Measurements from ENCODE around the gene MYO5C.

Gene MYO5C, protein sequence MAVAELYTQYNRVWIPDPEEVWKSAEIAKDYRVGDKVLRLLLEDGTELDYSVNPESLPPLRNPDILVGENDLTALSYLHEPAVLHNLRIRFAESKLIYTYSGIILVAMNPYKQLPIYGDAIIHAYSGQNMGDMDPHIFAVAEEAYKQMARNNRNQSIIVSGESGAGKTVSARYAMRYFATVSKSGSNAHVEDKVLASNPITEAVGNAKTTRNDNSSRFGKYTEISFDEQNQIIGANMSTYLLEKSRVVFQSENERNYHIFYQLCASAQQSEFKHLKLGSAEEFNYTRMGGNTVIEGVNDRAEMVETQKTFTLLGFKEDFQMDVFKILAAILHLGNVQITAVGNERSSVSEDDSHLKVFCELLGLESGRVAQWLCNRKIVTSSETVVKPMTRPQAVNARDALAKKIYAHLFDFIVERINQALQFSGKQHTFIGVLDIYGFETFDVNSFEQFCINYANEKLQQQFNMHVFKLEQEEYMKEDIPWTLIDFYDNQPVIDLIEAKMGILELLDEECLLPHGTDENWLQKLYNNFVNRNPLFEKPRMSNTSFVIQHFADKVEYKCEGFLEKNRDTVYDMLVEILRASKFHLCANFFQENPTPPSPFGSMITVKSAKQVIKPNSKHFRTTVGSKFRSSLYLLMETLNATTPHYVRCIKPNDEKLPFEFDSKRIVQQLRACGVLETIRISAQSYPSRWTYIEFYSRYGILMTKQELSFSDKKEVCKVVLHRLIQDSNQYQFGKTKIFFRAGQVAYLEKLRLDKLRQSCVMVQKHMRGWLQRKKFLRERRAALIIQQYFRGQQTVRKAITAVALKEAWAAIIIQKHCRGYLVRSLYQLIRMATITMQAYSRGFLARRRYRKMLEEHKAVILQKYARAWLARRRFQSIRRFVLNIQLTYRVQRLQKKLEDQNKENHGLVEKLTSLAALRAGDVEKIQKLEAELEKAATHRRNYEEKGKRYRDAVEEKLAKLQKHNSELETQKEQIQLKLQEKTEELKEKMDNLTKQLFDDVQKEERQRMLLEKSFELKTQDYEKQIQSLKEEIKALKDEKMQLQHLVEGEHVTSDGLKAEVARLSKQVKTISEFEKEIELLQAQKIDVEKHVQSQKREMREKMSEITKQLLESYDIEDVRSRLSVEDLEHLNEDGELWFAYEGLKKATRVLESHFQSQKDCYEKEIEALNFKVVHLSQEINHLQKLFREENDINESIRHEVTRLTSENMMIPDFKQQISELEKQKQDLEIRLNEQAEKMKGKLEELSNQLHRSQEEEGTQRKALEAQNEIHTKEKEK (N-terminal part only)

DNA sequence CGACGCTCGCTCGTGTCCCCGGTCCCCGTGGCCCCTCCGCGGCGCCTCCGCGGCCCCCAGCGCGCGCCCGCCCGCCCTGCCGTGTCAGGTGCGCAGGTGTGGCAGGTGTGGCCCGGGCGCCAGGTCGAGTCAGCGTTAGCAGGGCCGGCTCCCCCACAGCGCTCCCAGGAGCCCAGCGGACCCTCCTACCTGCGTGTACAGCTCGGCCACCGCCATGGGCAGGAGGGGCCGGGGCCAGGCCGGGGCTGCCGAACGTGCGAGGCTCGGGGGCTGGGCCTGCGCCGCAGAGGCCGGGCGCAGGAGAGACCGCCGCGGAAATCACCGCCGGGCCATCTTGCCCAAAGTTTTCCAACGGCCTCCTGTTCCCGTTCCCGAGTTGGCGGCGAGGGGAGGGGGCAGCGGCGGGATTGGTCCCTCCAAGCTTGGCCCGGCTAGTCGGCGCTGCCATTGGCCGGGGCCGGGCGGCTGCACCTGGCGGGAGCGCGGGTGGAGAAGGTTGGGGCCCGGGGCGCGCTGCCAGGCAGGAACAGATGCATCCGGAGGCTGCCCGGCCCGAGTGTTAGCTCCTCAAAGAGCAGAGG is at the start of gene MYO5C:
Gene MYO5C, minus strand, starts transcription at position 384 of the 581 bp plus-strand sequence. Its CDS starts 168 bp downstream, at position 216.
- no peak for DNase-seq

DNA sequence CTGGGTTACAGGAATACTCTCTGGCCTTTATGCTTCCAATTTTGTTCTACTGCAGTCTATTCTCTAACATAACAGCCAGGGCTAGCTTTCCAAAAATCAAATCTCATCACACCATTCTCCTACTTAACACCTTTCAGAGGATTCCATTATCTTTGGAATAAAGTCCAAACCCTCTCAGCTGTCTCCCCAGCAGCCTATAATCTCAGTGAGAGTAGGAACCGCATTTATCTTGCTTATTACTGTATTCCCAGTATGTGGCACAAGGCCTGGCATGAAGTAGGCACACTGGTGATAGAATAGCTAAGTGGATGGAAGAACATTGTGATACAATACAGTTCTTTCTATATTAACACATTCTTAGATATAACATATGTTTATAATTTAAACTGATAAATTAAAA is 49.0 kb upstream of the MYO5C start:
- DNase-seq, result no peak

DNA sequence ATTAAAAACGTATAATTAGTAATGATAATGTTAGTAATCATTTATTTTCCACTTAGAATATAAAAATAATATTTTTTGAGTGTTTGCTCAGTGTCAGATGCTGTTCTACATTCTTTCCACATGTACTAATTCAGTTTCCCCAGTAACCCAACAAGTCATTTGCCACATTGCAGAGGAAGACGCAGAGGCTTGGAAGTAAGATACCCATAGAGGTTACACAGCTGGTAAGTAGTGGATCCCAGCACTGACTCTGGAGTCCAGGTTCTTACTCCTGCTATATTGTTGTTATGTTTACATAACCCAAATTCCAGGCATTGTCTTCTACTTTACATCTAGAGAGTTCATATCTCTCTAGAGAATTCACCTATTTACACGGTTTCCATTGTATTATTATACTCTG is 48.2 kb upstream of the MYO5C start:
- no peak for DNase-seq

DNA sequence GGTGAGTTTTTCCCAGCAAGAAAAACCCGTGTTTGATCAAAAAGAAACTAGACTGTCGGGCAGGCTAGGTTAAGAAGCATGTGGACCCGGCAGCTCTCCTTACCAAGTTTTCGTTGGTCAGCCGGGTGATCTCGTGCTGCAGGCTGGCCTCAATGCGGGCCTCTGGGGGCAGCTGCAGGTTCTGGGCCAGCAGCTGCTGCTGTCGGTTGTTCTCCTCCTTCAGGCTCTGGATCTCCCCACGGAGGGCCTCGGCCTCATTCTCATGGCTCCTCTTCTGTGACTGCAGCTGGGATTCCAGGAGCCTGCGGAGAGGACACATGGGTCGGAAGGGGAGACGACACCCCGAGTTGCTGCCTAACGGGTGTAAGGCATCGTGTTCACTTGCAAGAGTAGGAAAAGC is 44.5 kb upstream of the MYO5C start:
- DNase-seq, result no peak

DNA sequence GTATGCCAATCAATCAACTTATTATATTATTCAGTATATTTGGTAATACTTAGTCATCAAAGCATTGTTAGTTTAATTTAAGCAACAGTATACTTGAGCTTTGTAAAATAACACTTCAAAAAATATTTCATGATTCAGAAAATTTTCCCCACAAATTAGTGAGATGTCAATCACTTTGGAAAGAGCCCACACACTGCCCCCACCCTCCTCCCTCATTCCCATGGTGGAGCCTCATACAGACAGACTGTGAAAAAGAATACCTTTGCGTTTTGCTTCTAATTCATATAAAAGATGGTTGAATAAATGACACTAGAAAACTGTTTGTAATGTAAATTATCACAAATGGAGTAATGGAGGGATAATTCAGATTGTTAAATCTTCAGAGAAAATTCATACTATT is 43.3 kb upstream of the MYO5C start:
- no peak for DNase-seq

DNA sequence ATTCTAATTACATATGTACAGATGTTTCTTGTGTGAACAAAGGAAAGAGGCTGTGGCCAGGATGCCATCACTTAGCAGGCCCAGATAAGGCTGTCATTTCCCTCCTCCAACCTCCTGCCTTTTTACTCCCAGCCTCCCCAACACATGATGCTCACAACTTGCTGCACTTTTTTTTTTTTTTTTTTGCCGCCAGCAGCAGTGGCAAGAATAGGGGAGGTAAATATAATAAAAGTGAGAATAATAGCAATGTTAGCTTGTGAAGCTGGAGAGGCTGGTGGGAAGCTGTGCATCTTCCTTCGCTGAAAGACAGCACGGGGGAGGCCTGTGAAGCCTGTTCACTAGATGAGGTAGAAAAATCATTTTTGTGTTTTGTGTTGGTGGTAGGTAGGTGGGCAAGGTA is 42.5 kb upstream of the MYO5C start:
- DNase-seq, result no peak

DNA sequence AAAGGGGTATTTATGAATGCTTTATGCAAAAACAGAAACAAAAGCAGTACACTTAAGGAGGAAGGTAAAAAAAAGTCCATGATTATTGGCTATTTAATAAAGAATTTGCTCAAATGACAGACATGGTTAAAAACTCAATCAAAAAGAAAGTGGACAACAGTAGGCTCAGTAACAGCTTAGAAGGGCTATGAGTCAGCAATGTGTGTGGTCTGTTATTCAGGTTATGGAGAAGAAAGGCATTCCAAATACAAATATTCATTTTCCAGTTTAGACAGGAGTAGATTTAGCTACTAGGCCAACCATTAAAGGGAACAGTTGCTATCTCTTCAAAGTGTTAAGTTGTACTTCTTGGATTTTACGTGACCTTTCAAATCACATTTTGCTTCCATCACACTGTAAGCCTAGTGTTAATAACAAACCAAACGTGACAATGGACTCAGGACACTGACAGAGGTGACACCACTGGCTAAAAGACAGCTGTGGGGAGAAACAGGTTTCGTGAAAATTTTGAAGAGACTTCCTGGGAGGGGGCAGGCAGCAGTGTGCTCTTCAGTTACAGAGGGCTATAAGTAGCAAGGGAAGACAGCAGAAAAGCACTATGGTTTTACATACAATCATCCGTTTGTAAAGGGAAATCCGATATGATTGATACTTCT is 41.7 kb upstream of the MYO5C start:
- DNase-seq, result no peak

DNA sequence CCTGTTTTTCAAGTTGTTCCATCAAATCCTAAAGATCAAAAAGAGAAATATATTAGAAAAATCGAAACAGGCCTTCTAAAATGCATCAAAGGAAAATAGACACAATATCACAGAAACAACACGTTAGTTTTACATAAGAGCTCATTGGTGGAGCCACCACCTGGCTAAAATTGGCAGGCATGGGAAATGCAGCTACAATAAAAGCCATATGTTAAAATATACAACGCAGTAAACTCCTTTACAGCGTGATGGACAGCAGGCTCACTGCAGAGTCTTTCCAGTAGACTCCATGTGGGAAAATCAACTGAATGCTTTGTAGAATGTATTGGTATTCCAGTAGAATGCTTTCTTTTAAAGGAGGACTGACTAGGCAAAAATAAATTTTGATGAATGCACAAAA is 40.9 kb upstream of the MYO5C start:
- no peak for DNase-seq

DNA sequence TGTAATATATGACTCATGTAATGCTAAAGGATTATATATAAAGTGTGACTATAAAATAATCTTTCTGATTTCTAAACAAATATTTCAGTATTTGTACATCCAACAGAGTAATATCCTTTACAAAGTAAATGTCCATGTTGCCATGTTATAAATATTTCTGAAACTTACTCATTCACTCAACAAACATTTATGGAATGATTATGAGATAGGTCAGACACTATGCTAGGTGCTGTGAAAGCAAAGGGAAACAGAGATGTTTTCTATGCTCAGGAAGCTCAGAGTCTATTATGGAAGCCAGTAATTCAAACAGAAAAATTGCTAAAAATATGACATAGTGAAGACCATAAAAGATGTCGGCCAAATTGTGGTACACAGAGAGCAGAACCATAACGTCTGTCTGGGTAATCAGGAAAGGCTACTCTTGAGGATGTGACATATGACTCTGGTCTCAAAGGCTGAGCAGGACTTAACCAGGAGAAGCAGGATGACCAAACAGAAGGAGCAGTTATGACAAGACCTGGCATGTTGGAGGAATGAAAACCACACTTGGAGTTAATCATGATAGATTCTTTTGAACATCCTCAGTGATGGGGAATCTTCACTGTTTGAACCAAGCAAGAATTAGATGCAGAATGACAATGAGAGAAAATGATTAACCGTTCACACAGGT is 39.0 kb upstream of the MYO5C start:
- no peak for DNase-seq

DNA sequence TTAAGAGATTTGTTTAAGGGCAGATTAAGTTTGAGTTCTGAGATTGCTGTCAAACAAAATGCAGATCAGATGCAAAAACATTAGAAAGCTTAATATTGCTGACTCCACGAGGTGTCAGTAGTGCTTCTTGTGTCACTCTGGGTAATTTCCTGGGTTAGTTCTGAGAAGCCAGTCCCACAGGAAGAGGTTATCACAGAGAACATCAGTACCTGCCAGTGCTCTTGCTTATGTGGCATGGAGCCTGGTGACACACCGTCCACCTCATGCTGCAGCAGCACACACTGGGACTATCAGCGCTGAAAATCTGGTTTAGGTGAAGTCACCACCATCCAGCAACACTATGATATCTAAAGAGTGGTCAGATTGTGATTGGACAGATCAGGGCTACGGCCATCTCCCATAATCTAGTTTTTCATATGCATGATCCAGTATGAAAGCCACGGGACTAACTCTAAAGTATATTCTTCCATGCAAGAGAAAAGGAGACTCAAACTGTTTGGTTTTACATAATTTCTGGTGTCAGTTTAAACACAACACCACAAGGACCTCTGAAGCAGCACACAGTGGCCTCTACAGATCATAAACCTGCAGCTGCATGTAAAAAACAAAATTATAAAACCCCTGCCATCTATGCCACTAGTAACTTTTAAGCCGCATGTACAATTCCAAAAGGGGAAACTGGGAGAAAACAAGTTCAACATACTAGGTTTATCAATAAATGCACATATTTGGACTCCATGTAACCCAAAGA is 36.1 kb upstream of the MYO5C start:
- DNase-seq, result peak; percentile 83

DNA sequence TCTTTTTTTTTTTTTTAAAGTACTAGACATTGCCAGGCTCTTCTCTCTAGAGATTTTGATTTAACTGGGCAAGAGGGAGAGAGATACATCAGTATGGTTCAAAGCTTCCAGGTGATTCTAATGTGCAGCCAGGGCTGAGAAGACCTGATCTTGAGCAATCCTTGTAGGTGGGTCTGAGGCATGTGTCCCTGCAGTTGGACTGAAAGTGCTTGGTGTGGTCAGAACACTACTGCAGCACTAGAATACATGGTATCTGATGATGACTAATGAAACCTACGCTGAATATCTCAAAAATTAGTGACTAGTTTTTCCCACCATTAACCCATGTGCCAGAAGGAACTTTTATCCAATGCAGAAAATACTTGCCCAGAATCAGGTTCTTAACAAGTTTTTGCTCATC is 34.4 kb upstream of the MYO5C start:
- no peak for DNase-seq

DNA sequence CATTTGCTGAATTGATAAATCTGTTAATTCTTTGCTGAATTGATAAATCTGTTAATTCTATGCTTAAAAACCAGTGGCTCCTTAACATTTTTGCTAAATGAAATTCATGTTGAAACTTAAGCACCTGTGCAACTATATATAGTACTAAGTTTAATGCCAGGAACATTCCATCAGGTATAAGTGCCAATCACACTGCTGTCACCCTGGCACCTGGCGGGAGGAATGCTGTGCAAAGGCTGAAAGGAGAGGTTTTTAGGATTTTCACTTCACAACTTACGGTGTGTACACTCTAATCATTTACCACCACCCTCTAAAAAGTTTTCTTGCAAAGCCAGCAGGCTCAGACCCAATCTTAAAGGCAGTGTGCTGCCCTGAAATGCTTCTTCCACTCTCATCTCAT is 33.5 kb upstream of the MYO5C start:
- no peak for DNase-seq

DNA sequence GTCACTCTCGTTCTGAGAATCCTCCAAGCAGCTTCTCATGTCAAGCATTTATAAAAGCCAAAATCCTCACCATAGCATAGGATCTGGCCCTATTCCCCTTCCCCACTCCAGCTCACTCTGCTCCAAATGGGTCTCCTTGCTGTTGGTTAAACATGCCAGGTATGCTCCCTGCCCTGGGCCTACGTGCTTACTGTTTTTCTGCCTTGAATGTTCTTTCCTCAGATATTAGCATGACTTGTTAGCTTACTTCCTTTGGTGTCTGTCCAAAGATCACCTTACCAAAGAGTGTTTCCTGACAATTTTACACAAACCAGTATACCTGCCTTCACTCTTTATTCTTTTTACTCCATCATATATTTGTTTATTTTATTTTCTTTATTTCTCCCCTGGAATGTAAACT is 33.1 kb upstream of the MYO5C start:
- no peak for DNase-seq

DNA sequence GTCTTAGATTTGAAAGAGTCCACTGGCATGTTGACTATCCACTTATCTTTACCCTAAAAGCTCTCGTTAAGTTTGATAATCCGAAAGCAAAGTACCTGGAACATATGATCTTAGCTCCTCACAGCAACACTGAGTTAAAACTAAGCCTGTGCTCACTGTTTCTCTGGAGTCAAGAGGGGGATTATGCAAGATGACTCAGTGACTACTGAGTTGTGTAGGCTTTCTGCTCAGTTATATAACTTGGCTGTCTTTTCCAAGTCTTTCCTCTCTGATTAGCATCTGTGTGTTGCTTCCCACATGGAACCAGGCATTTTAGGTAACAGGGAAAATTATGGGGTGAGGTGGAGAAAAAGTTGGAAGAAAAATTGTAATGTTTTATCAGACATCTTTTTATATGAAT is 31.2 kb upstream of the MYO5C start:
- no peak for DNase-seq

DNA sequence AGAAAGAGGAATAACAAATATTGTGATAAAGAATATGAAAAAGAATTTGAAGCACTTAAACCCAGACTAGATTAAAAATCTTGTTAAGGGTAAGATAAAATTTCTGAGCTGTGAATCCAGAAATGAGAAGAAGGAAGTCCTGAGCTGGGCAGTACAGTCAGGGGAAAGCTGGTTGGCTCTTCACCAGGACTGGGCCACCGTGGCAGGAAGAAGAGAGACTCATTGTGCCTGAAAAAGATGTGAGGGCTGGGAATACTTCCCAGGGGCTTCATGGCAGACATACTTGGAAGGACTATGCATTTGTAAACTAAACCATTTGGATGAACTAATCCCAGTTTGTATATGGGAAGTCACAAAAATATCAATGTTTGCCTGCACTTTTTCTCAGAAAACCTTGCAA is 28.5 kb upstream of the MYO5C start:
- DNase-seq, result no peak

DNA sequence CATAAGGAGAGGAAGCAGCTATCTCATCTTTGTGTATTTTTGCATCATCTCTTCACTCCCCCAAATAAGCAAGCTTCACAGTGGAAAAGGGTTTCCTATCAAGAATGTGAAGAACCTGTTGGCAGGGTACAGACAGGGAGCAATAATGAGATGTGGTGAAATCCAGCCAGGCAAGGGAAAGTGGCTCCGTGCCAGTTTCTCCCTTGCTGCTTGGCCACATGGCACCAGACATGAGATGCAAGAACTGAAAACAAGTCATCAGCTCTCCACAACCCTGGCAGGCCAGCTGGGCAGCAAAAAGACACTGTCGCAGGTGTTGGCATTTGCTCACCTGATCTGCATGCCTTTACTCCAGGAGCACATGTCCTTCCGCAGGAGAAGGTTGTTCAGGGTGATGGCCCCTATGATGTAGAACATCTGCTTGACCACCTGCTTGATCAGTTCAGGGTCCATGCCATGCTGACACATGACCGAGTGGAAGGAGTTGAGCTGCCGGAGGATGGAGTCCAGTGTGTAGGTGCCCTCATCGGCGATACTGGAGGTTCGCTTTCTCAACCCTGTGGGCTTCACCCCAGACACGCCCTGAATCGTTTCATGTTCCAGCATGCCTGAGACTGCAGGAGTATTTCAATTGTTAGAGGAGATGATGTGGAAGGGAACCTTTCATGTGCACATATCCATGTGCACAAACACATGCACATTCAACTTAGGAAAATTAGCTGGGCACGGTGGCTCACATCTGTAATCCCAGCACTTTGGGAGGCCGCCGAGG is 23.3 kb upstream of the MYO5C start:
- DNase-seq, result no peak

DNA sequence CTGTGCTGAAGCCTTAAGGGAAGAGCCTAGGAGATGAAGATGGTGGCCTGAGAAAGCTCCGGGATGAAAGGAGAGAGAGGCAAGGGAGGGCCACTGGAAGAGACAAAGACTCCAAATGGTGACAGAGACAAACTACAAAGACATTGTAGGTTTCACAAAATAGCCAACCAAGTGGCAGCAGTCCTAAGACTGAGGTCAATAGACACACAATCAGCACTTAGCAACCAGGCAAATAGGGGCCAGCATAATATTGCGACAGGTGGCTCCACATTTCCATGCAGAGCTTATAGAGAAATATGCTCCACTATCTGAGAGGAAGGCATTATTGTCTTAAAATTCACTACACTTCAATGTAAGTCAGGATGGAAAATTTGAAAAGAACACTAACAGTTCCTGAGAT is 22.1 kb upstream of the MYO5C start:
- DNase-seq, result no peak

DNA sequence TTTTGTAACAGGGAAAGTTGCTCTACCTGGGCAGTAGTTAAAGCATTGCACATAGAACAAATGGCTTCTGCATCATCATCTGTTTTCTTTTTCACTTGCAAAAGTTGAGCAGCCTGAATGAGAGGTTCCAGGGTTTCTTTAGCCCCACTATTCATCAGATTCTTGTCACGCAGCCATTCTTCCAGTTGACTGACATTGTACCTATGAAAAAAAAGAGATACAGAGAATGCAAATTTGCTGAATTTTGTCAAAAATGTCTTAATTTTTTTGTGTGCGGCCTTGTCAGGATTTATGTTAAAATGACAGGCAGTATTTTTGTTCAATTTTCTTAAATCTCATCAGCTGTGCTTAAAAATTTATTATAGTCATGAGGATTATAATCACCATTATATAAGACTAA is 21.4 kb upstream of the MYO5C start:
- no peak for DNase-seq

DNA sequence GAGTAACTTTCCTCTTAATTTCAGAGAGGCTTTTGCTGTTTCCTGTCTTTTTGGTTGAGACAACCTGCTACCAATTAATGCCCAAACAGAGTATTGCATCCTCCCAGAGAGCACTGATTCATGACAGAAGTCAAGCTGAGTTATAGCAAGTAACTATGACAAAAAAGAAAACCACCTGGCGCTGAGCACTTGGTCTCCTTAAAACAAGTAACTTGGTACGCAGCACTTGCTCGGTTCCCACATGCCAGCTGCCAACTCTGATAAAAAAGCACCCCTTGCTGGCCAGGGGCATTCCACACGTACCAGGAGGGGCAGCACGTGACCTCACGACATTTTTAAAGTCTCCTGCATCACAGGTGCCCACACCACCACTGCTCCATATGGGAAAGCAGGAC is 13.5 kb upstream of the MYO5C start:
- DNase-seq, result no peak

DNA sequence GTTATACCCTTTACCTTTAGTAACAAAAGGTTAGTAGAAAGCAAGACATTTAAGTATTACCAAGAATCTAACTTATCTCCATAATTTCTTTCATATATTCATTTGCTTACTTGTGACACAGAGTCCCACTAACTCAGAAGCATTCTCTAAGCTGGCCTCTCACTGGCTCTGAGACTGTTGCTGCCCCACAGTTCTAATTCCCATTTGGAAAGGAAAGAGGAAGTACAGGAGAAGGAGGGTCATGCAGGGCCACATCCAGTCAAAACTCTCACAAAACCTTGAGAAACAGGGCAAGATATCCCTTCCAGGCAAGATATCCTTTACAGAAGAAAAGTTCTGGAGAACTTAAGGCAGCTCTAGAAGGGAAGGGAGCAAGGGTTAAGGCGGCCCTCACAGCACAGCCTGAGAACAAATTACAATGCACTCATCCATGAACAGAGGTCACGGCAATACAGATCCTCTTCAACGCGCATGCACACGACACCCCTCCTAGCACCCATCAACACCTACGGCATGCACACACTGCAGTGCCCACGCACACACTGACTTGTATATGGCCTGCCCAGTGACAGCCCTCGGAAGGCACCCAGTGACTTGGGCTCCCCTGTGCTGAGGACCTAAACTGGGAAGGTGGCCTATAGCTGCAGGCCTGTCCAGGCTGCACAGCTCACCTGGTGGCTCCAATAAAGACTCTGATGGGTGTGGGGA is 13.0 kb upstream of the MYO5C start:
- no peak for DNase-seq
